ENCODE data around the gene KCNJ6.

Gene KCNJ6

DNA sequence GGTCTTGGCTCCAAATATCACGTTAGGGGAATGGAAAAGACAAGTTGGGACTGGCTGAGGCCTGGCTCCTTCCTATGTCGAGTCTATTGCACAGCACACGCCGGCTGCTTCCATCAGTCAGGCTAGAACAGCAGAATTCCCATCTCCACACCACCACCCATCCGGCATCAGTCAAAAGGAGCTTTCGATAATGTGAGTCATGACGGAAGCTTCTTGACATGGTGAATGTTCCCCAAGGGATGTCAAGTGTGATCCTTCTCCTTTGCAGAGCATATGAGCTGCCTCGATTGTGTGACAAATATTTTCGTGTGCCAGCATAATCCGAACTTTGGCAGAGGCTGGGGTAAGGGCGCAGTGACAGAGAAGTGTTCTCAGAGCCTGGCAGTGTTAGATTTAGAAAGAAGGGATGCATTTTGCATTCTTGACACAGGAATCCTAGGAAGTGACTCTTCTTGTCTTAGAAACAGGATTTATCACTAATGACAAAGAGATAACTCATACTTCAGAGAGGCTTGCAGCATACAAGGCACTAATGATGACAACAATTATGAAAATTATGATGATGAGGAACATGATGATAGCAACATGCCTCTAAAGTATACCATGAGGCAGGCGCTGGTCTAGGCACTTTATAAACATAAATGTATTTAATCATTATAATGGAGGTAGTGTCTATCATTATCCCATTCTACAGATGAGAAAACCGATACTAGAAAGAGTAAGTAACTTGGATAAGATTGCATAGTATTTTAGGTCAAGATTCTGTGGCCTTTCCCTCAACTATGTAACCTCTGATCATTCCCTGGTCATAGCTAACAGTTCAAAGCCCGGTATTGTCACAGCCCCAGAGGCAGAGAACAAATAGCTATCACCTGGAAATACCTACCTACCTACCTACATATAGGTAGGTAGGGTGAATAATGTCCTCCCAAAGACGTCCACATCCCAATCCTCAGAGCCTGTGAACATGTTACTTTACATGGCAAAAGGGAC is 135.0 kb downstream of the KCNJ6 start:
- no peaks in the 10 kb centered on the region for H3K36me3 ChIP-seq
- H3K27me3 ChIP-seq, result no peaks in the 10 kb centered on the region
- no peaks in the 10 kb centered on the region for H3K4me1 ChIP-seq (ENCODE audit: control insufficient read depth in 1 of 2, insufficient read depth in 1 of 2, low read depth in 1 of 2, low read length in 1 of 2)
- no peaks in the 10 kb centered on the region for H3K9me3 ChIP-seq
- no peak overlapping the region for H3K4me3 ChIP-seq (ENCODE audit: low read depth in 1 of 2, low read length in 1 of 2)
- H3K27ac ChIP-seq, result no peak overlapping the region
- TF ChIP-seq, protein P1, sequence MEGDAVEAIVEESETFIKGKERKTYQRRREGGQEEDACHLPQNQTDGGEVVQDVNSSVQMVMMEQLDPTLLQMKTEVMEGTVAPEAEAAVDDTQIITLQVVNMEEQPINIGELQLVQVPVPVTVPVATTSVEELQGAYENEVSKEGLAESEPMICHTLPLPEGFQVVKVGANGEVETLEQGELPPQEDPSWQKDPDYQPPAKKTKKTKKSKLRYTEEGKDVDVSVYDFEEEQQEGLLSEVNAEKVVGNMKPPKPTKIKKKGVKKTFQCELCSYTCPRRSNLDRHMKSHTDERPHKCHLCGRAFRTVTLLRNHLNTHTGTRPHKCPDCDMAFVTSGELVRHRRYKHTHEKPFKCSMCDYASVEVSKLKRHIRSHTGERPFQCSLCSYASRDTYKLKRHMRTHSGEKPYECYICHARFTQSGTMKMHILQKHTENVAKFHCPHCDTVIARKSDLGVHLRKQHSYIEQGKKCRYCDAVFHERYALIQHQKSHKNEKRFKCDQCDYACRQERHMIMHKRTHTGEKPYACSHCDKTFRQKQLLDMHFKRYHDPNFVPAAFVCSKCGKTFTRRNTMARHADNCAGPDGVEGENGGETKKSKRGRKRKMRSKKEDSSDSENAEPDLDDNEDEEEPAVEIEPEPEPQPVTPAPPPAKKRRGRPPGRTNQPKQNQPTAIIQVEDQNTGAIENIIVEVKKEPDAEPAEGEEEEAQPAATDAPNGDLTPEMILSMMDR (IDR thresholded peaks at IDR 0.05), result no peak

DNA sequence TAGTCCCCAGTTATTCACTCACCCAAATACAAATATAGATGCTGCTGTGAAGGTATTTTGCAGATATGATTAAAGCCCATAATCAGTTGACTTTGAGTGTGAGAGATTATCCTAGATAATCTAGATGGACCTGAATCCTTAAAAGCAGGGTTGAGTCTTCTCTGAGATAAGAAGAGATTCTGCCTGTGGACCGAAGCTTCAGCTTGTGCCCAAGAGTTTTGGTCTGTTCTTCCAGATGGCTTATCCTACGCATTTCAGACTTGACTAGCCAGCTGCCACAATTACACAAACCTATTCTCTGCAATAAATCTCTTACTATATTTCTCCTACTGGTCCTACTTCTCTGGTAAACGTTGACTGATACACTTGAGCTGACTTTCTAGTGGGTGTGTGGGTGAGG is 145.1 kb downstream of the KCNJ6 start:
- Histone ChIP-seq H3K27me3 (peaks cover 8% of the 10 kb centered on the region), H3K36me3 (no peaks in the 10 kb centered on the region), H3K27ac (no peak overlapping the region), H3K4me1 (ENCODE audit: control insufficient read depth in 1 of 2, insufficient read depth in 1 of 2, low read depth in 1 of 2, low read length in 1 of 2) (no peaks in the 10 kb centered on the region), H3K4me3 (ENCODE audit: low read depth in 1 of 2, low read length in 1 of 2) (no peak overlapping the region), H3K9me3 (no peaks in the 10 kb centered on the region)
- TF ChIP-seq, protein P1 (IDR thresholded peaks at IDR 0.05), result no peak

DNA sequence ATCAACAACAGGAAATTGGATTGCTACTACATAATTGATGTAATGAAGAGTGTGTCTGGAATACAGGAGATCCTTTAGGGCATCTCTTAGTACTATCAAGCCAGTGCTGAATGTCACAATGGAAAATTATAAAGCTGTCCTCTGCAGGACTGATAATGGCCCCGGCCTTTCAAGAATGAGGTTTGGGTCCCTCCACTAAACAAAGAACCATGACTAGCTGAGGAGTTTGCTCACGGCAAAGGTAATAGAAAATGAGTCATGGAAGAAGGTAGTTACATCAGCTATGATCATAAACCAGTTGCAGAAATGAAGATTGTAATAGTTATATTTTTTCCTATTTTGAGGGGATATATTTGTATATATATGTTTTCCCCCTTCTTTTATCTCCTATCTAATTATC is 145.8 kb downstream of the KCNJ6 start:
- H3K9me3 ChIP-seq, result no peaks in the 10 kb centered on the region
- peaks cover 8% of the 10 kb centered on the region for H3K27me3 ChIP-seq
- no peaks in the 10 kb centered on the region for H3K4me1 ChIP-seq (ENCODE audit: control insufficient read depth in 1 of 2, insufficient read depth in 1 of 2, low read depth in 1 of 2, low read length in 1 of 2)
- H3K36me3 ChIP-seq, result no peaks in the 10 kb centered on the region
- no peak overlapping the region for H3K4me3 ChIP-seq (ENCODE audit: low read depth in 1 of 2, low read length in 1 of 2)
- TF ChIP-seq, protein P1 (IDR thresholded peaks at IDR 0.05), result no peak
- H3K27ac ChIP-seq, result no peak overlapping the region

DNA sequence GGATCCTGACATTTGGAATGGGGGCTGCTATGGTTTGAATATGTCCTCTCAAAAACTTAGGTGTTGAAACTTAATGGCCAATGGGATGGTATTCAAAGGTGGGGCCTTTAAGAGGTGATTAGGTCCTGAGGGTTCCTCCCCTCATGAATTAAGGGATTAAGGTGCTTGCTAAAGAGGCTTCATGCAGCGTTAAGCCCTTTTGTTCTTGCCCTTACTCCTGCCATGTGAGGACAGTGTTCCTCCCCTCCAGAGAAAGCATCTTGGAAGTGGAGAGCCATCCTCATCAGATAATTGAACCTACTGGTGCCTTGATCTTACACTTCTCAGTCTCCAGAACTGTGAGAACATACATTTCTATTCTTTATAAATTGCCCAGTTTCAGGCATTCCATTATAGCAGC is 146.6 kb downstream of the KCNJ6 start:
- Histone ChIP-seq H3K9me3 (no peaks in the 10 kb centered on the region), H3K4me1 (ENCODE audit: control insufficient read depth in 1 of 2, insufficient read depth in 1 of 2, low read depth in 1 of 2, low read length in 1 of 2) (no peaks in the 10 kb centered on the region), H3K4me3 (ENCODE audit: low read depth in 1 of 2, low read length in 1 of 2) (no peak overlapping the region), H3K36me3 (no peaks in the 10 kb centered on the region), H3K27ac (no peak overlapping the region), H3K27me3 (peaks cover 8% of the 10 kb centered on the region)
- TF ChIP-seq, protein P1 (IDR thresholded peaks at IDR 0.05), result no peak

DNA sequence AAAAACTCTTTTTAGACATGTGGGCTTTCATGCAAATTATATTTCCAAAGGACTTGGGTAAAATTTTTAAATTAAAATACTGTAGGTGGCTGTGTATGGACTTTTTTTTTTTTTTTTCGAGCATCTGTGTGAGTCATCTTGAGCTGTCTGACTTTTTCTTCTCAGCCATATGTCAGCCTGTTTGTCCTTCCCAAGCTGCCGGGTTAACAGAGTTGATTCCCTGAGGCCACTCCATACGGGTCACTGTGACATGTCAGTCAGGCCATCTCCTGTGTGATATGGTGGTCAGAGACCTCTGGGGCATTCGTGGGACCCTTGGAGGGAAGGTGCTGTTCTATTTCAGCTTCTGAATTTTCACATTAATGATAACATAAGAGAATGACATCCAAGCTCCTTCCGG is 148.3 kb downstream of the KCNJ6 start:
- no peaks in the 10 kb centered on the region for H3K36me3 ChIP-seq
- H3K9me3 ChIP-seq, result no peaks in the 10 kb centered on the region
- peaks cover 3% of the 10 kb centered on the region for H3K27me3 ChIP-seq
- no peak overlapping the region for H3K27ac ChIP-seq
- H3K4me1 ChIP-seq (ENCODE audit: control insufficient read depth in 1 of 2, insufficient read depth in 1 of 2, low read depth in 1 of 2, low read length in 1 of 2), result no peaks in the 10 kb centered on the region
- no peak overlapping the region for H3K4me3 ChIP-seq (ENCODE audit: low read depth in 1 of 2, low read length in 1 of 2)
- TF ChIP-seq, protein P1 (IDR thresholded peaks at IDR 0.05), result no peak
